ENCODE data around the gene C1QB. TPM values are rescaled to one million over a fixed set of nuclear protein-coding genes. Genes with fewer than 3 reads are reported as not detected.

Gene C1QB
- total RNA-seq (2022; extraction: Qiagen RNA extraction): not detected in 5 replicates

GRCh38 chr1:22652881-22653316 is at the start of gene C1QB:
TSS of gene C1QB (plus strand) at chr1:22653236. CDS start at chr1:22659463, 6,227 bp downstream.

DNA sequence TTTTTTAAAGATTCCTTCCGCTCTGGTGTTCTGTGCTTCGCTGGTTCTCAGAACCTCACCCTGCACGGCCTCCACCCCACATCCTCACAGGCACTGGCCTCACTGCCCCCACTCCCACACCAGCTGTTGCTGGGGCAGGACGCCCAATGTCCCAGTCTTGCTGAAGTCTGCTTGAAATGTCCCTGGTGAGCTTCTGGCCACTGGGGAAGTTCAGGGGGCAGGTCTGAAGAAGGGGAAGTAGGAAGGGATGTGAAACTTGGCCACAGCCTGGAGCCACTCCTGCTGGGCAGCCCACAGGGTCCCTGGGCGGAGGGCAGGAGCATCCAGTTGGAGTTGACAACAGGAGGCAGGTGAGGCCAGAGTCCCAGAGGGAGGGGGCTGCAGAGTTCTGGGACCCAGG is 16.7 kb upstream of the C1QB start, which contains the start of gene C1QA:
TSS of gene C1QA (plus strand) at position 276 of the 400 bp plus-strand sequence. CDS start 989 bp downstream, outside the sequence.

DNA sequence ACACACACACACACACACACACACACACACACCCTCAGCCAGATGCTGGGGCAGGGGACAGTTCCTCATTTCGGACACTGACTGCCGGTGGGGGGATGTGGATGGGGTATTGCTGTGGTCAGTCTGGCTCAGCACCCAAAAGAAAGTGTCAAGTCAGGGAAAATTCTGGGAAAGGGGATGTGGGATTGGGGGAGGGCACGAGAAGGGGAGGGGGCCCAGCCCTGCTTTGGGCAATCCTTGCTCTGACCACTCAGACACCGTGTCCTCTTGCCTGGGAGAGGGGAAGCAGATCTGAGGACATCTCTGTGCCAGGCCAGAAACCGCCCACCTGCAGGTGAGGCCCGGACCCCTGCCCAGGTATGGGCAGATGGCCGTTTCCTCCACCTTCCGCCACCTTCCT is 9.7 kb upstream of the C1QB start, which contains the start of gene C1QC:
TSS of gene C1QC (plus strand) at position 253 of the 400 bp plus-strand sequence. CDS start 391 bp downstream, outside the sequence.

DNA sequence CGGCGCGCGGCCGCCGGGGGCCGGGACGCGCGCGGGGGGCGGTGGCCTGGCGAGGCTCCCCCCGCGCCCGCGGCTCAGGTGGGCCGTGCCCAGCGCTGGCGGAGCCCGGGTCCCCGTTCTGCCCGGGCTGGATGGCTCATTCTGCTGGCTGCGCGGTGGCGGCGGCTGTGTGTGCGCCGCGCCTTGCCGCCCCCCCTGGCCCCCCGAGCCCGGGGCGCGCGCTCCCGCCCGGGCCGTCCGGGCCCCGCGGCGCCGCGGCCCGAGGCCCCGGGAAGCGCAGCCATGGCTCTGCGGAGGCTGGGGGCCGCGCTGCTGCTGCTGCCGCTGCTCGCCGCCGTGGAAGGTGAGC is 57.6 kb downstream of the C1QB start, which contains the start of gene EPHB2:
TSS of gene EPHB2 (plus strand) at position 139 of the 349 bp plus-strand sequence. CDS start at position 283, 144 bp downstream.

Other genes with a start within 250 kb of the C1QB start
- gene ZBTB40, start 201.4 kb upstream of the C1QB start, total RNA-seq (2022; extraction: Qiagen RNA extraction): 4.5 to 5.0 TPM (median 4.8 TPM) in 5 replicates
- 0.03 to 0.06 TPM (median 0.05 TPM) in 4 of 5 replicates, not detected in the other for gene EPHA8, start 89.7 kb upstream of the C1QB start, total RNA-seq (2022; extraction: Qiagen RNA extraction)
- not detected in 5 replicates for gene C1QA, start 16.6 kb upstream of the C1QB start, total RNA-seq (2022; extraction: Qiagen RNA extraction)
- not detected in 5 replicates for gene C1QC, start 9.6 kb upstream of the C1QB start, total RNA-seq (2022; extraction: Qiagen RNA extraction)
- gene EPHB2, start 57.6 kb downstream of the C1QB start, total RNA-seq (2022; extraction: Qiagen RNA extraction): 29.5 to 35.6 TPM (median 34.4 TPM) in 5 replicates

Data from A549 treated with AZD2906 at 1 μM for 4 hours (cell line).